HG03378 (cell line): Measurements from ENCODE around the gene KIRREL3.

Source experiments
- ATAC-seq: cut with Tn5 transposase; IDR thresholded peaks from one replicate; pipeline ENCODE4 v1.9.1; 2021; ENCODE audit warnings: mild to moderate bottlenecking, moderate library complexity; ENCODE audit not compliant: unreplicated experiment

KIRREL3 gene

GRCh38 chr11:126879516-126879915, 121.1 kb downstream of the KIRREL3 start:
- ATAC-seq, result no peak

- ATAC-seq, result no peak
Measured at GRCh38 chr11:126878913-126879482, 121.6 kb downstream of the KIRREL3 start.

GRCh38 chr11:126874831-126875230, 125.7 kb downstream of the KIRREL3 start:
- ATAC-seq, result no peak

GRCh38 chr11:126874276-126874675, 126.3 kb downstream of the KIRREL3 start:
- ATAC-seq, result no peak

- ATAC-seq, result no peak
Measured at GRCh38 chr11:126871792-126872191, 128.8 kb downstream of the KIRREL3 start.

- ATAC-seq, result no peak
Measured at GRCh38 chr11:126870021-126870420, 130.5 kb downstream of the KIRREL3 start.

GRCh38 chr11:126868741-126869140, 131.8 kb downstream of the KIRREL3 start:
- no peak for ATAC-seq

- ATAC-seq, result no peak
Measured at GRCh38 chr11:126864934-126865333, 135.6 kb downstream of the KIRREL3 start.

GRCh38 chr11:126863294-126863997, 137.1 kb downstream of the KIRREL3 start:
- no peak for ATAC-seq

GRCh38 chr11:126862664-126863243, 137.8 kb downstream of the KIRREL3 start:
- ATAC-seq, result peak; percentile 69

- ATAC-seq, result no peak
Measured at GRCh38 chr11:126861796-126862459, 138.6 kb downstream of the KIRREL3 start.

- no peak for ATAC-seq
Measured at GRCh38 chr11:126857860-126858808, 142.4 kb downstream of the KIRREL3 start.

- no peak for ATAC-seq
Measured at GRCh38 chr11:126855536-126855935, 145.0 kb downstream of the KIRREL3 start.

GRCh38 chr11:126853732-126854131, 146.8 kb downstream of the KIRREL3 start:
- ATAC-seq, result peak; percentile 86

- no peak for ATAC-seq
Measured at GRCh38 chr11:126844789-126845188, 155.8 kb downstream of the KIRREL3 start.

GRCh38 chr11:126843096-126843495, 157.5 kb downstream of the KIRREL3 start:
- ATAC-seq, result no peak

- ATAC-seq, result no peak
Measured at GRCh38 chr11:126841999-126842398, 158.6 kb downstream of the KIRREL3 start.

- no peak for ATAC-seq
Measured at GRCh38 chr11:126840975-126841374, 159.6 kb downstream of the KIRREL3 start.

GRCh38 chr11:126840201-126840886, 160.2 kb downstream of the KIRREL3 start:
- ATAC-seq, result no peak

- ATAC-seq, result no peak
Measured at GRCh38 chr11:126839496-126839895, 161.1 kb downstream of the KIRREL3 start.
